Endodermal cell (in vitro differentiated cells): ENCODE measurements around the gene OSBPL3. TPM values are rescaled to one million over a fixed set of nuclear protein-coding genes. Genes with fewer than 3 reads are reported as not detected.

Experiments used
- DNase-seq: peaks from one replicate; pipeline ENCODE4 v3.0.0-alpha.2; 2017
- H3K27ac ChIP-seq: 2 replicates; pipeline ENCODE4 v1.5.1; 2013; ENCODE audit warnings: mild to moderate bottlenecking, low read depth, low read length, moderate library complexity
- H3K27me3 ChIP-seq: 2 replicates; pipeline ENCODE4 v1.6.1; 2013; ENCODE audit warnings: mild to moderate bottlenecking, low read length, moderate library complexity; ENCODE audit not compliant: insufficient read depth, control insufficient read depth, poor library complexity, severe bottlenecking
- H3K36me3 ChIP-seq: 2 replicates; pipeline ENCODE4 v1.7.0; 2013; ENCODE audit warnings: mild to moderate bottlenecking, low read length, moderate library complexity; ENCODE audit not compliant: control insufficient read depth, insufficient read depth
- H3K4me1 ChIP-seq: one replicate; pipeline ENCODE4 v1.7.0; 2013; ENCODE audit warnings: low read length; ENCODE audit not compliant: control insufficient read depth, insufficient read depth
- H3K4me3 ChIP-seq: 2 replicates; pipeline ENCODE4 v1.5.1; 2013; ENCODE audit warnings: mild to moderate bottlenecking, low read length, moderate library complexity
- H3K9ac ChIP-seq: 2 replicates; pipeline ENCODE4 v1.6.1; 2013; ENCODE audit warnings: mild to moderate bottlenecking, low read length, moderate library complexity; ENCODE audit not compliant: poor library complexity, severe bottlenecking; ENCODE audit errors: extremely low read depth
- H3K9me3 ChIP-seq: 2 replicates; pipeline ENCODE4 v1.6.1; 2013; ENCODE audit warnings: mild to moderate bottlenecking, low read length, moderate library complexity; ENCODE audit not compliant: control insufficient read depth
- H3K27ac Mint-ChIP-seq: 2 replicates; pipeline ENCODE4 v1.8.0; 2020; ENCODE audit warnings: mixed read lengths
- H3K27me3 Mint-ChIP-seq: 2 replicates; pipeline ENCODE4 v1.8.0; 2021; ENCODE audit warnings: mild to moderate bottlenecking, mixed read lengths; ENCODE audit not compliant: insufficient read depth
- H3K36me3 Mint-ChIP-seq: 2 replicates; pipeline ENCODE4 v1.8.0; 2020; ENCODE audit warnings: low read depth, mixed read lengths
- H3K4me1 Mint-ChIP-seq: 2 replicates; pipeline ENCODE4 v1.8.0; 2020; ENCODE audit warnings: mixed read lengths
- H3K4me3 Mint-ChIP-seq: 2 replicates; pipeline ENCODE4 v1.8.0; 2020; ENCODE audit warnings: mild to moderate bottlenecking, moderate library complexity, mixed read lengths
- H3K9me3 Mint-ChIP-seq: 2 replicates; pipeline ENCODE4 v1.8.0; 2020; ENCODE audit warnings: mild to moderate bottlenecking, mixed read lengths
- CTCF ChIP-seq: fragments of 200-600 bp; sonication (generic); conservative IDR thresholded peaks from 2 replicates; pipeline ENCODE4 v1.5.0; 2021; ENCODE audit warnings: antibody characterized with exemption, mild to moderate bottlenecking
- WGBS, 2 experiments: methylation state at CpG; one replicate each; pipeline versions ENCODE4 v1.1.5 to v1.1.7; 2013; ENCODE audit warnings: missing lambda C conversion rate in 2 of 2, mixed read lengths in 1 of 2; ENCODE audit not compliant: insufficient coverage in 1 of 2, insufficient read length in 1 of 2; 5-methylcytosine and 5-hydroxymethylcytosine counted together
- total RNA-seq, 2 donors: library from RNA; stranded (reverse); fragmentation: NEBNext Ultra II Directional in 1 of 2; extraction: Animal tissue kit (Norgen Biotek cat#: 25700) in 1 of 2; gene quantifications; 2 replicates in 1 of 2; 3 replicates in 1 of 2; pipeline ENCODE4 v1.2.1, GENCODE V29; 2021

The OSBPL3 gene
- total RNA-seq, 2 donors from 2014 or later: 9.8 to 11.3 TPM

- Histone ChIP-seq H3K27ac (no peak overlapping the region), H3K4me3 (no peak overlapping the region), H3K9ac (no peak overlapping the region), H3K9me3 (no peaks in the 10 kb centered on the region), H3K27me3 (no peaks in the 10 kb centered on the region), H3K36me3 (no peaks in the 10 kb centered on the region), H3K4me1 (no peaks in the 10 kb centered on the region)
- Mint-ChIP-seq H3K36me3 (no peaks in the 10 kb centered on the region), H3K4me3 (no peak overlapping the region), H3K4me1 (peaks cover 9% of the 10 kb centered on the region), H3K27ac (no peak overlapping the region), H3K9me3 (no peaks in the 10 kb centered on the region), H3K27me3 (no peaks in the 10 kb centered on the region)
- no peak for TF ChIP-seq CTCF
- no peak for DNase-seq
Observed at GRCh38 chr7:24958399-24958798, 21.6 kb downstream of the OSBPL3 start.

- Histone ChIP-seq H3K4me3 (no peak overlapping the region), H3K9ac (no peak overlapping the region), H3K27ac (no peak overlapping the region), H3K9me3 (no peaks in the 10 kb centered on the region), H3K27me3 (no peaks in the 10 kb centered on the region), H3K4me1 (no peaks in the 10 kb centered on the region), H3K36me3 (no peaks in the 10 kb centered on the region)
- Mint-ChIP-seq H3K27ac (no peak overlapping the region), H3K27me3 (no peaks in the 10 kb centered on the region), H3K36me3 (no peaks in the 10 kb centered on the region), H3K4me1 (peaks cover 9% of the 10 kb centered on the region), H3K9me3 (no peaks in the 10 kb centered on the region), H3K4me3 (no peak overlapping the region)
- DNase-seq: no peak
- TF ChIP-seq CTCF: no peak
- 85 to 94% methylated on average over 2 to 3 of the region's 3 CpGs for WGBS, 2 experiments
Observed at GRCh38 chr7:24956021-24956420, 24.0 kb downstream of the OSBPL3 start.

DNA sequence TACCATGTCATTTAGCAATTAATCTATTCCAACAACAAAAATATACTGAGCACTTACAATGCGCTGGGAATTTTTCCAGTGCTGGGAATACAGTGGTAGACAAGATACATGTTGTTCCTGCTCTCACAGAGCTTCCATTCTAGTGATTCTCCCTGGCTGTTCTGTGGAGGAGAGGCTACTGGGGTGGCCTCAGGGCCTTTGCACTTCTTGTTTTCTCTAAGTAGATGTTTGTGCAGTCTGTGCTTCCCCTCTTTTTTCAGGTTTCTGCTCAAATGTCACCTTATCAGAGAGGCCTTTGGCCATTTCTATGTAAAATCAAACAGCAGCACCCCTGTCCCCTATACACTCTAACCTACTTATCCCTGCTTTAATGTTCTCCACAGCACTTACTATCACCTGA is 24.7 kb downstream of the OSBPL3 start:
- H3K9me3 Mint-ChIP-seq: no peaks in the 10 kb centered on the region
- no peak for TF ChIP-seq CTCF

More for the DNA sequence above, 24.7 kb downstream of the OSBPL3 start:
- Histone ChIP-seq H3K27ac (no peak overlapping the region), H3K4me3 (no peak overlapping the region), H3K36me3 (no peaks in the 10 kb centered on the region), H3K9me3 (no peaks in the 10 kb centered on the region), H3K4me1 (no peaks in the 10 kb centered on the region), H3K9ac (no peak overlapping the region), H3K27me3 (no peaks in the 10 kb centered on the region)
- DNase-seq: no peak
- H3K36me3 Mint-ChIP-seq: no peaks in the 10 kb centered on the region
- H3K4me3 Mint-ChIP-seq: no peak overlapping the region
- H3K27me3 Mint-ChIP-seq: no peaks in the 10 kb centered on the region
- no peak overlapping the region for H3K27ac Mint-ChIP-seq
- 92% methylated on average over 1 of the region's 1 CpG; no CpG with 5 or more reads in 1 of the 2 experiments for WGBS, 2 experiments
- peaks cover 9% of the 10 kb centered on the region for H3K4me1 Mint-ChIP-seq
